GM12878 (cell line): Measurements from ENCODE around the gene TBL1XR1. TPM values are rescaled to one million over a fixed set of nuclear protein-coding genes. Genes with fewer than 3 reads are reported as not detected.

Experiments
- ATAC-seq: fragments of 200-7000 bp; cut with Tn5 transposase; 3 replicates; pipeline ENCODE4 v1.9.1; 2020; ENCODE audit warnings: mild to moderate bottlenecking, moderate library complexity
- BruUV-seq: library from RNA; stranded (reverse); fragments of 400-500 nt; replicated peaks from 2 replicates; lab custom pipeline; 2021; lab: Mats Ljungman, UMichigan
- CTCF ChIA-PET: fragments of 300-600 bp; sonication (Branson Sonifier 250); formaldehyde crosslinking; extraction: SDS; loops from one replicate; lab custom pipeline; 2021; ENCODE audit warnings: inconsistent platforms; lab: Yijun Ruan, JAX
- POLR2A ChIA-PET: fragments of 350-600 bp; formaldehyde crosslinking; extraction: SDS; loops from one replicate; lab custom pipeline; 2021; ENCODE audit warnings: inconsistent platforms; lab: Charles Lee
- RAD21 ChIA-PET: fragments of 300-600 bp; sonication (Branson Sonifier 250); formaldehyde crosslinking; loops from one replicate; lab custom pipeline; 2023; ENCODE audit warnings: antibody characterized with exemption; ENCODE audit not compliant: unreplicated experiment; lab: Charles Lee
- SMC1A ChIA-PET: fragments of 300-600 bp; sonication (Branson Sonifier 250); formaldehyde crosslinking; loops from one replicate; lab custom pipeline; 2023; ENCODE audit not compliant: unreplicated experiment, uncharacterized antibody; lab: Charles Lee
- DNase-seq: peaks from one replicate; pipeline ENCODE4 v3.0.0-alpha.2; 2011; ENCODE audit warnings: low read depth, low spot score
- FAIRE-seq: peaks from 3 replicates; lab custom pipeline; 2011; peaks lifted over from hg19 to GRCh38; lab: Jason Lieb, UNC
- H2AFZ ChIP-seq: 2 replicates; pipeline ENCODE4 v1.6.0; 2011; ENCODE audit warnings: low read depth, low read length, control low read depth; ENCODE audit not compliant: control insufficient read depth
- H3K27ac ChIP-seq: 2 replicates; pipeline ENCODE4 v1.5.1; 2011; ENCODE audit warnings: control low read depth; ENCODE audit not compliant: control insufficient read depth, insufficient read depth
- H3K27me3 ChIP-seq, 2 experiments: replicated peaks in 1 of 2; 2 replicates each; pipeline versions ENCODE4 v1.6.0 to v1.6.1; 2011; ENCODE audit warnings: low read length in 1 of 2; ENCODE audit not compliant: control insufficient read depth in 2 of 2, insufficient read depth in 2 of 2
- H3K36me3 ChIP-seq, 2 experiments: 2 replicates each; pipeline ENCODE4 v1.5.1; 2011; ENCODE audit warnings: low read length in 1 of 2; ENCODE audit not compliant: control insufficient read depth in 2 of 2, insufficient read depth in 2 of 2
- H3K4me1 ChIP-seq: 2 replicates; pipeline ENCODE4 v1.6.1; 2011; ENCODE audit warnings: mild to moderate bottlenecking, low read length, moderate library complexity, mixed read lengths; ENCODE audit not compliant: control insufficient read depth, insufficient read depth
- H3K4me2 ChIP-seq: 2 replicates; pipeline ENCODE4 v1.6.0; 2011; ENCODE audit warnings: control low read depth; ENCODE audit not compliant: control insufficient read depth, insufficient read depth
- H3K4me3 ChIP-seq: fragments of 200-600 bp; sonication (generic); 2 replicates; pipeline ENCODE4 v1.5.1; 2016
- H3K79me2 ChIP-seq: 2 replicates; pipeline ENCODE4 v1.6.0; 2011; ENCODE audit warnings: low read length; ENCODE audit not compliant: control insufficient read depth, insufficient read depth
- H3K9ac ChIP-seq: 2 replicates; pipeline ENCODE4 v1.8.0; 2011; ENCODE audit warnings: low read length, control low read depth, mixed read lengths; ENCODE audit not compliant: control insufficient read depth, insufficient read depth
- H3K9me3 ChIP-seq: replicated peaks from 3 replicates; pipeline ENCODE4 v1.5.1; 2011; ENCODE audit warnings: mild to moderate bottlenecking, low read length; ENCODE audit not compliant: control insufficient read depth, insufficient read depth
- H4K20me1 ChIP-seq: 2 replicates; pipeline ENCODE4 v1.6.0; 2011; ENCODE audit not compliant: control insufficient read depth, insufficient read depth
- BCL3 ChIP-seq: IDR thresholded peaks from 2 replicates; pipeline ENCODE4 v1.6.1; 2011; ENCODE audit warnings: borderline replicate concordance, low read depth, mild to moderate bottlenecking, moderate library complexity, low read length; ENCODE audit not compliant: insufficient read depth, poor library complexity, severe bottlenecking
- ESRRA ChIP-seq: IDR thresholded peaks from 2 replicates; pipeline ENCODE4 v1.6.1; 2012; ENCODE audit warnings: mild to moderate bottlenecking, low read length, improper control_type of control experiment
- FOS ChIP-seq: IDR thresholded peaks from 3 replicates; pipeline ENCODE4 v1.6.1; 2011; ENCODE audit warnings: borderline replicate concordance; ENCODE audit not compliant: insufficient read length; ENCODE audit errors: extremely low read depth
- IKZF1 ChIP-seq: fragments of 450-650 bp; conservative IDR thresholded peaks from 2 replicates; pipeline ENCODE4 v1.6.1; 2017; ENCODE audit warnings: antibody characterized with exemption, mild to moderate bottlenecking
- NR2F1 ChIP-seq: fragments of 450-650 bp; conservative IDR thresholded peaks from 2 replicates; pipeline ENCODE4 v1.6.1; 2017; ENCODE audit warnings: mild to moderate bottlenecking
- SMC3 ChIP-seq: IDR thresholded peaks from 2 replicates; pipeline ENCODE4 v1.6.1; 2011; ENCODE audit warnings: low read length, improper control_type of control experiment, borderline replicate concordance
- TARDBP ChIP-seq: IDR thresholded peaks from 2 replicates; pipeline ENCODE4 v1.6.1; 2016; ENCODE audit warnings: borderline replicate concordance
- ZSCAN29 ChIP-seq: fragments of 450-650 bp; IDR thresholded peaks from 2 replicates; pipeline ENCODE4 v1.6.1; 2017; ENCODE audit warnings: mild to moderate bottlenecking, moderate library complexity
- ZZZ3 ChIP-seq: IDR thresholded peaks from 2 replicates; pipeline ENCODE4 v1.6.1; 2011; ENCODE audit warnings: low read depth; ENCODE audit not compliant: control insufficient read depth, insufficient read length
- WGBS: methylation state at CpG from one replicate; pipeline ENCODE4 v1.1.6; 2016; ENCODE audit warnings: low lambda C conversion rate; ENCODE audit not compliant: insufficient replicate concordance, insufficient coverage; ENCODE audit errors: missing lambda C conversion rate; 5-methylcytosine and 5-hydroxymethylcytosine counted together
- in situ Hi-C: fragments of 300-500 bp; cut with MboI; formaldehyde crosslinking; loops from 9 replicates; pipeline ENCODE4 v1.14.3; 2018; ENCODE audit warnings: mixed read lengths
- intact Hi-C: fragments of 100-400 bp; cut with micrococcal nuclease; formaldehyde crosslinking; loops from one replicate; pipeline ENCODE4 v1.14.2; 2022; ENCODE audit not compliant: unreplicated experiment
- polyA plus RNA-seq, 11 experiments: library from polyadenylated mRNA; depleted of rRNA in 4 of 11; unstranded in 6 of 11; stranded (reverse) in 5 of 11; fragments of >200 nt; fragmentation: Nextera tagmentation in 4 of 11; fragmentation: Illumina TruSeq in 1 of 11; extraction: Ambion mirVana in 4 of 11; extraction: Trizol in 1 of 11; gene quantifications; 1 replicate in 1 of 11; 2 replicates in 10 of 11; pipeline versions ENCODE4 v1.2.1 to v1.2.3, GENCODE V29; 2011 to 2016; ENCODE audit warnings: inconsistent platforms in 2 of 11, missing spikeins in 2 of 11, low read depth in 1 of 11
- total RNA-seq, 4 experiments: library from RNA; depleted of rRNA in 3 of 4; stranded (reverse); fragments of >200 nt in 3 of 4; fragmentation: Illumina TruSeq in 1 of 4; extraction: Trizol in 1 of 4; gene quantifications; 2 replicates each; pipeline versions ENCODE4 v1.2.1 to v1.2.3, GENCODE V29; 2013 to 2021
- TF ChIP-seq, protein P1 (sequence below): fragments of 450-650 bp; IDR thresholded peaks from 2 replicates; pipeline ENCODE4 v1.6.1; 2014; ENCODE audit warnings: mild to moderate bottlenecking
- TF ChIP-seq, protein P2 (sequence below): fragments of 450-650 bp; IDR thresholded peaks from 2 replicates; pipeline ENCODE4 v1.6.1; 2017; ENCODE audit warnings: mild to moderate bottlenecking, moderate library complexity
- TF ChIP-seq, protein P3 (sequence below): fragments of 150-350 bp; IDR thresholded peaks from 2 replicates; pipeline ENCODE4 v1.6.1; 2014; ENCODE audit warnings: mild to moderate bottlenecking, low read depth, low read length

TBL1XR1 gene
- total and polyA plus RNA-seq, 10 of the 15 experiments (the other 5 are each of a cell fraction or from before 2014, with no cell fraction given), result 13.0 to 115 (median 60.4) TPM

DNA sequence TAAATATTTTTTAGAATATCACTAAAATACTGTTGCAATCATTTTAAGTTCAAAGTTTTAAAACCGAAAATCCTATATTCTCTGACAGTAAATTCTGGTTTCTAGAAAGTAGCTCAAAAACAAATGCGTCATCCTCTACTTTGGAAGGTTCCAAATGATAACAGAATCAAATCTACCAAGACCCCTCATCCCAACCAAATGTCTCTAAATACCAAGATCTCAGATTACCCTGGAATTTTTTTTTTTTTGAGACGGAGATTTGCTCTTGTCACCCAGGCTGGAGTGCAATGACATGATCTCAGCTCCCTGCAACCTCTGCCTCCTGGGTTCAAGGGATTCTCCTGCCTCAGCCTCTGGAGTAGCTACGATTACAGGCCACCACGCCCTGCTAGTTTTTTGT, 16.8 kb downstream of the TBL1XR1 start (continued):
- TF ChIP-seq, protein P1, sequence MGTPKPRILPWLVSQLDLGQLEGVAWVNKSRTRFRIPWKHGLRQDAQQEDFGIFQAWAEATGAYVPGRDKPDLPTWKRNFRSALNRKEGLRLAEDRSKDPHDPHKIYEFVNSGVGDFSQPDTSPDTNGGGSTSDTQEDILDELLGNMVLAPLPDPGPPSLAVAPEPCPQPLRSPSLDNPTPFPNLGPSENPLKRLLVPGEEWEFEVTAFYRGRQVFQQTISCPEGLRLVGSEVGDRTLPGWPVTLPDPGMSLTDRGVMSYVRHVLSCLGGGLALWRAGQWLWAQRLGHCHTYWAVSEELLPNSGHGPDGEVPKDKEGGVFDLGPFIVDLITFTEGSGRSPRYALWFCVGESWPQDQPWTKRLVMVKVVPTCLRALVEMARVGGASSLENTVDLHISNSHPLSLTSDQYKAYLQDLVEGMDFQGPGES, result no peak
- TF ChIP-seq ZZZ3, result no peak
- TF ChIP-seq, protein P2, sequence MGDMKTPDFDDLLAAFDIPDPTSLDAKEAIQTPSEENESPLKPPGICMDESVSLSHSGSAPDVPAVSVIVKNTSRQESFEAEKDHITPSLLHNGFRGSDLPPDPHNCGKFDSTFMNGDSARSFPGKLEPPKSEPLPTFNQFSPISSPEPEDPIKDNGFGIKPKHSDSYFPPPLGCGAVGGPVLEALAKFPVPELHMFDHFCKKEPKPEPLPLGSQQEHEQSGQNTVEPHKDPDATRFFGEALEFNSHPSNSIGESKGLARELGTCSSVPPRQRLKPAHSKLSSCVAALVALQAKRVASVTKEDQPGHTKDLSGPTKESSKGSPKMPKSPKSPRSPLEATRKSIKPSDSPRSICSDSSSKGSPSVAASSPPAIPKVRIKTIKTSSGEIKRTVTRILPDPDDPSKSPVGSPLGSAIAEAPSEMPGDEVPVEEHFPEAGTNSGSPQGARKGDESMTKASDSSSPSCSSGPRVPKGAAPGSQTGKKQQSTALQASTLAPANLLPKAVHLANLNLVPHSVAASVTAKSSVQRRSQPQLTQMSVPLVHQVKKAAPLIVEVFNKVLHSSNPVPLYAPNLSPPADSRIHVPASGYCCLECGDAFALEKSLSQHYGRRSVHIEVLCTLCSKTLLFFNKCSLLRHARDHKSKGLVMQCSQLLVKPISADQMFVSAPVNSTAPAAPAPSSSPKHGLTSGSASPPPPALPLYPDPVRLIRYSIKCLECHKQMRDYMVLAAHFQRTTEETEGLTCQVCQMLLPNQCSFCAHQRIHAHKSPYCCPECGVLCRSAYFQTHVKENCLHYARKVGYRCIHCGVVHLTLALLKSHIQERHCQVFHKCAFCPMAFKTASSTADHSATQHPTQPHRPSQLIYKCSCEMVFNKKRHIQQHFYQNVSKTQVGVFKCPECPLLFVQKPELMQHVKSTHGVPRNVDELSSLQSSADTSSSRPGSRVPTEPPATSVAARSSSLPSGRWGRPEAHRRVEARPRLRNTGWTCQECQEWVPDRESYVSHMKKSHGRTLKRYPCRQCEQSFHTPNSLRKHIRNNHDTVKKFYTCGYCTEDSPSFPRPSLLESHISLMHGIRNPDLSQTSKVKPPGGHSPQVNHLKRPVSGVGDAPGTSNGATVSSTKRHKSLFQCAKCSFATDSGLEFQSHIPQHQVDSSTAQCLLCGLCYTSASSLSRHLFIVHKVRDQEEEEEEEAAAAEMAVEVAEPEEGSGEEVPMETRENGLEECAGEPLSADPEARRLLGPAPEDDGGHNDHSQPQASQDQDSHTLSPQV, result no peak
- no peak for TF ChIP-seq SMC3

GRCh38 chr3:177179281-177180067, 17.8 kb downstream of the TBL1XR1 start:
- BruUV-seq, result no TSS peak
- SMC1A ChIA-PET, result interaction anchor here (0.6 to 2.1 kb wide), 3 partner anchors 13 to 351 kb away, joined by 3 to 9 read pairs (median 5); no protein-coding TSS in a partner anchor
- intact Hi-C loops, result no loop called here
- no peak overlapping the region for H3K27ac ChIP-seq
- H3K36me3 ChIP-seq, result peaks cover 0 to 3% of the 10 kb centered on the region in 2 experiments; a peak in 2 of 4 replicates
- CTCF ChIA-PET, result no interaction called here
- RAD21 ChIA-PET, result interaction anchor here (0.7 kb wide), 1 partner anchor 17 kb away, joined by 3 read pairs; no protein-coding TSS in a partner anchor
- no peaks in the 10 kb centered on the region for H3K9me3 ChIP-seq
- no peak overlapping the region for H3K4me2 ChIP-seq
- FAIRE-seq, result no peak
- WGBS, result 74% methylated on average over 10 of the region's 10 CpGs
- H3K9ac ChIP-seq, result no peak overlapping the region
- H3K27me3 ChIP-seq, result no peaks in the 10 kb centered on the region
- no peaks in the 10 kb centered on the region for H4K20me1 ChIP-seq
- no peak overlapping the region for H3K4me3 ChIP-seq
- no peak for ATAC-seq
- POLR2A ChIA-PET, result interaction anchor here (0.6 kb wide), 1 partner anchor 91 kb away, joined by 4 read pairs; no protein-coding TSS in a partner anchor
- no peak for DNase-seq
- no peaks in the 10 kb centered on the region for H3K4me1 ChIP-seq
- in situ Hi-C loops, result no loop called here
- H2AFZ ChIP-seq, result no peak overlapping the region
- H3K79me2 ChIP-seq, result peaks cover 94% of the 10 kb centered on the region
- TF ChIP-seq FOS (no peak), ESRRA (no peak), TARDBP (no peak), NR2F1 (no peak), ZSCAN29 (no peak), IKZF1 (no peak), BCL3 (no peak)
- TF ChIP-seq, protein P3, sequence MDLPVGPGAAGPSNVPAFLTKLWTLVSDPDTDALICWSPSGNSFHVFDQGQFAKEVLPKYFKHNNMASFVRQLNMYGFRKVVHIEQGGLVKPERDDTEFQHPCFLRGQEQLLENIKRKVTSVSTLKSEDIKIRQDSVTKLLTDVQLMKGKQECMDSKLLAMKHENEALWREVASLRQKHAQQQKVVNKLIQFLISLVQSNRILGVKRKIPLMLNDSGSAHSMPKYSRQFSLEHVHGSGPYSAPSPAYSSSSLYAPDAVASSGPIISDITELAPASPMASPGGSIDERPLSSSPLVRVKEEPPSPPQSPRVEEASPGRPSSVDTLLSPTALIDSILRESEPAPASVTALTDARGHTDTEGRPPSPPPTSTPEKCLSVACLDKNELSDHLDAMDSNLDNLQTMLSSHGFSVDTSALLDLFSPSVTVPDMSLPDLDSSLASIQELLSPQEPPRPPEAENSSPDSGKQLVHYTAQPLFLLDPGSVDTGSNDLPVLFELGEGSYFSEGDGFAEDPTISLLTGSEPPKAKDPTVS, result no peak
